Measurements from ENCODE around the gene CCDC15.
"Not testable (repeated sequence)": the region's sequence is repeated elsewhere in the genome, so short reads cannot be mapped to it uniquely, and the experiment has no call there.

Gene CCDC15

DNA sequence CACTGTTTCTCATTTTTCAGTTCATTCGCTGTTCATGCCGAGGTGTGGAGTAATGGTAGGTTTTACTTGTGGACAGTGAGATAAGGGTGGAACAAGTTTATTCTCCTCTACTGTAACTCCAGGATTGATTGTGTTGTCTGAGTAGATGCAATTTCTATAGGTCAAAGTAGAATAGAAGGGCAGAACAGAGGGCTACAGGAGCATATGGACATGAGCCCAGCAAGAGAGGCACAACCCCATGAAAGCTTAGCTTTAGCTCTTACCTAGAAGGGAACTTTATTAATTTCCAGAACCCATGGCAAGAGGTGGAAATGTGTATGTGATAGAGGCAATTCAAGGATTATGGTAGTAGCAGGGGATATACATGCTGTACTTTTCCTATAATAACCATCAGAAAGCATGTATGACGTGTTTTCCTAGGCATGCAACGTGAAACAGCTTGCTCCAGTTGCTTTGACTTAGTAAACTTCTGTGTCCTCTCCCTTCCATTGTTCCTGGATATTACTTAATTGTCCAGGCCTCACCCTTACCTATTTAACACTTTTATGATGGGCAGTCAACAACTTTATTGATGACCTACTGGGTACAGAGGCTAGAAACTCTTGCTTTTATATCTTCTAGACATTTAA is 95.3 kb downstream of the CCDC15 start:
- TF ChIP-seq CTCF (IDR thresholded peaks at IDR 0.05; ENCODE audit: low read depth, low read length, missing control alignments): no peak
- H3K4me3 ChIP-seq (replicated peaks; ENCODE audit: low read depth, low read length): no peak overlapping the region
- no peak for DNase-seq (ENCODE audit: extremely low read depth, low read depth)

DNA sequence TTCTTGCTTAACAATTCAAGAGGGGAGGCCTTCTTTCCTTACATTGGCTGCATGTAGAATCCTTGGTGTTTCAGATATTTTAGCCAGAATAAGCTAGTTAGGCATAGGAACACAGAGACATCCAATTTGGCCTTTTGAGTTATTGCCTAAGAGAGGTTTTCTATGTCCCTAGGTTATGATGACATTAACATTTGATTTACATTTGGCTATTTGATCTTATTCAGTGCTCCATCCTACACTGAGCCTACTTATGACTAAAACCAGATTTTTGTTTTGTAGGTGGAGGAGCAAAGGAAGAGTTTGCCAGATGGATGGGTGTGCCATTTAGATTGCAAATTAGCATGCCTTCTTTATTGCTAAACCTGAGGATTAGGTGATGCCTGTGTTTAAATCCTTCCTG is 98.0 kb downstream of the CCDC15 start:
- no peak overlapping the region for H3K4me3 ChIP-seq (replicated peaks; ENCODE audit: low read depth, low read length)
- no peak for TF ChIP-seq CTCF (IDR thresholded peaks at IDR 0.05; ENCODE audit: low read depth, low read length, missing control alignments)
- no peak for DNase-seq (ENCODE audit: extremely low read depth, low read depth)

DNA sequence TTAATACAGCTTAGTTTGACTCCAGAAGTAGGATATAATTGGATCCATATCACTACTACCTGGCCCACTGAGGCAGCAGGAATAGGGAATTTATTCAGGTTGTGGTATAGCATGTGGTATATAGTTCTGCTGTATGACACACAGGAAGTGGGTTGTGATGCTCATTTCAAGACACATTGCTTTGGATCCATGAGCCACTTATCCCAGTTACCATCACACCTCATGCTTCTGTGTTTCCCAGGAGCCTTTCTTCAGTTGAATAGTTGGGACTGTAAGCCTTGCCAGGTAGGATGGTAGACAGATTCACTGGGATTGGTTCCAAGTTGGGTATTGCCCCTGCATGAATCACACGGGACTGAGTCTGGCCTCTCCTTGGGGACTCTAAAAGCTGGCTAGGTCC is 99.2 kb downstream of the CCDC15 start:
- no peak for TF ChIP-seq CTCF (IDR thresholded peaks at IDR 0.05; ENCODE audit: low read depth, low read length, missing control alignments)
- no peak for DNase-seq (ENCODE audit: extremely low read depth, low read depth)
- H3K4me3 ChIP-seq (replicated peaks; ENCODE audit: low read depth, low read length): no peak overlapping the region

DNA sequence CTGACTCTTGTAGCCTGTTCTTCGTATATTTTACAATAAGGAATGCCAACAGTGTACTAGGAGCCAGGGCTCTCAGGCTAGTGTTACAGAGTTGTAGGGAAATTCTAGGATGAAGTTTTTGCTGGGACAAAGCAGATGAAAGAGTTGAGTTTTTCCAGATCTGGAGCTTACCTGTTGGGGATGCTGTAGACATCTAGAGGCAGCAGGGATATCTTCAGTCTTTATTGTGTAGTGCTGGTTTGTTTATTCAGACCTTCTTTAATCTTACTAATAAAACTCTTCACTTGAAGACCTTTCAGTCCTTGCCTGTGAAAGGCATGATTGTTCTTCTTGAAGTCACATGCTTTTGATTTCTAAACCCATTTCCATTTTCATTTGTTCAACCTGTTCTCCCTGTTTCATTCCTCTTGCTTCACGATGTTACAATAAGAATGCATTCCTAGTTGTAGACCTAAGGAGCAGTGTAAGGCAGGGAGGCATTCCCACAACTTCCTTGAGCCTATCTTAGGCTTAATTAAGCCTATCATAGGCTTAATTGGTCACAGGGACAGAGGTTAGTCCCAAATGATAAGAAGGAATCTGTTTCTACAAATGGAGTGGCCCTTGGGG is 101.2 kb downstream of the CCDC15 start:
- TF ChIP-seq CTCF (IDR thresholded peaks at IDR 0.05; ENCODE audit: low read depth, low read length, missing control alignments): no peak

GRCh38 chr11:125056111-125056510 is 102.1 kb downstream of the CCDC15 start:
- not testable (repeated sequence) for DNase-seq (ENCODE audit: extremely low read depth, low read depth); H3K4me3 ChIP-seq (replicated peaks; ENCODE audit: low read depth, low read length)

More for the DNA sequence above, 101.2 kb downstream of the CCDC15 start:
- H3K4me3 ChIP-seq (replicated peaks; ENCODE audit: low read depth, low read length): no peak overlapping the region
- no peak for DNase-seq (ENCODE audit: extremely low read depth, low read depth)

DNA sequence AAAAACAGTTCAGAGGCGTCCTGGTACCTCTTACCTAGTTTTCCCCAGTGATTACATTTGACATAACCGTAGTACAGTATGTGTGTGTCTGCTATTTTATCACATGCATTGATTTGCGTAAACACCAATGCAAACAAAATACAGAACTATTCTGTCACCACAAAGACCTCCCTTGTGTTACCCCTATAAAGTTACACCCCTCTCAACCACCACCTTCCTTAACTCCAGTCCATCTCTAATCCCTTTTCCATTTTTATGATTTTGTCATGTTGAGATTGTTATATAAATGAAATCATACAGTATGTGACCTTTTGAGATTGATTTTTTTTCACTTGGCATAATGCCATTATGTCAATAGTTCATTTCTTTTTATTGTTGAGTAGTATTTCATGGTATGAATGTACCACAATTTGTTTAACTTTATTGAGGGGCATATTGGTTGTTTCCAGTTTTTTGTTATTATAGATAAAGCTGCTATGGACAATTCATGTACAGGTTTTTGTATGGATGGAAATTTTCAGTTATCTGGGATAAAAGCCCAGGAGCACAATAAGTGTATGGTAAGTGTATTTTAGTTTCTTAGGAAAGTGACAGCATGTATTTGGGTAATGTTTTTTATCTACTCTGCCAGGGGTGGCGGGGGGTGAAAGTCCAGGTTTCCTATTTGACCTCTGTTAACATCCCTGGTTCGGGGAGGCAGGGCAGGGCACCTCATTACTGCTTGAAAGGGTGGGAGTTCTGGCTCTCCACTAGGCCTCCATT is 103.1 kb downstream of the CCDC15 start:
- TF ChIP-seq CTCF (IDR thresholded peaks at IDR 0.05; ENCODE audit: low read depth, low read length, missing control alignments): no peak
- no peak overlapping the region for H3K4me3 ChIP-seq (replicated peaks; ENCODE audit: low read depth, low read length)
- no peak for DNase-seq (ENCODE audit: extremely low read depth, low read depth)

GRCh38 chr11:125057693-125058016 is 103.7 kb downstream of the CCDC15 start:
- no peak for TF ChIP-seq CTCF (IDR thresholded peaks at IDR 0.05; ENCODE audit: low read depth, low read length, missing control alignments)
- DNase-seq (ENCODE audit: extremely low read depth, low read depth): no peak
- H3K4me3 ChIP-seq (replicated peaks; ENCODE audit: low read depth, low read length): no peak overlapping the region
